Measurements from ENCODE around the gene CD40. TPM values are rescaled to one million over a fixed set of nuclear protein-coding genes. Genes with fewer than 3 reads are reported as not detected.

CD40 gene
- total RNA-seq, 2 experiments from 2014 or later: 34.7 to 64.2 TPM

GRCh38 chr20:46087161-46087560, 31.0 kb upstream of the CD40 start:
- Histone ChIP-seq H3K4me2 (ENCODE audit: low read length) (peak overlapping the region; percentile 93), H3K27ac (ENCODE audit: low read depth, low read length, poor library complexity, severe bottlenecking) (no peak overlapping the region), H4K20me1 (ENCODE audit: insufficient read depth, low read length) (peaks cover 54% of the 10 kb centered on the region), H2AFZ (ENCODE audit: low read length) (no peak overlapping the region), H3K9me2 (ENCODE audit: insufficient read depth, low read length) (no peaks in the 10 kb centered on the region), H3K79me2 (ENCODE audit: insufficient read depth, low read depth, low read length) (peaks cover 72% of the 10 kb centered on the region), H3K9me3 (ENCODE audit: low read length) (no peaks in the 10 kb centered on the region), H3K4me1 (ENCODE audit: insufficient read depth, low read length, poor library complexity, severe bottlenecking) (peaks cover 35% of the 10 kb centered on the region), H3K36me3 (ENCODE audit: insufficient read depth, low read length) (peaks cover 8% of the 10 kb centered on the region; the same call in 1 of the 2 replicates), H3K4me3 (ENCODE audit: low read depth, low read length, poor library complexity, severe bottlenecking) (no peak overlapping the region)
- TF ChIP-seq CTCF (conservative IDR thresholded peaks at IDR 0.05; ENCODE audit: low read length) (peak; percentile 78), EZH2phosphoT487 (IDR thresholded peaks at IDR 0.05; ENCODE audit: borderline replicate concordance, low read depth, low read length) (no peak)
- ChIA-PET CTCF (ENCODE audit: unreplicated experiment) (no interaction called here), POLR2A (interaction anchor here (0.7 kb wide), 2 partner anchors 78 to 1112 kb away, joined by 3 read pairs; no protein-coding TSS in a partner anchor)
- intact Hi-C loops (cut with micrococcal nuclease; ENCODE audit: unreplicated experiment): no loop called here
- peak; percentile 36 for DNase-seq (ENCODE audit: low spot score)
- no TSS peak for BruUV-seq (replicated peaks)

- H3K4me2 ChIP-seq (ENCODE audit: low read length): peak overlapping the region; percentile 93
- TF ChIP-seq CTCF (conservative IDR thresholded peaks at IDR 0.05; ENCODE audit: low read length) (peak; percentile 44; the same call in 1 of the 2 replicates), EZH2phosphoT487 (IDR thresholded peaks at IDR 0.05; ENCODE audit: borderline replicate concordance, low read depth, low read length) (no peak)
- peak overlapping the region; percentile 81 for H3K4me3 ChIP-seq (ENCODE audit: low read depth, low read length, poor library complexity, severe bottlenecking)
- POLR2A ChIA-PET: interaction anchor here (0.7 kb wide), 1 partner anchor 246 kb away, joined by 3 read pairs; no protein-coding TSS in a partner anchor
- DNase-seq (ENCODE audit: low spot score): peak; percentile 61
- peak overlapping the region; percentile 60 for H3K27ac ChIP-seq (ENCODE audit: low read depth, low read length, poor library complexity, severe bottlenecking)
- peaks cover 41% of the 10 kb centered on the region for H4K20me1 ChIP-seq (ENCODE audit: insufficient read depth, low read length)
- peaks cover 58% of the 10 kb centered on the region for H3K79me2 ChIP-seq (ENCODE audit: insufficient read depth, low read depth, low read length)
- H3K9me3 ChIP-seq (ENCODE audit: low read length): no peaks in the 10 kb centered on the region
- no peak overlapping the region; the same call in 1 of the 2 replicates for H2AFZ ChIP-seq (ENCODE audit: low read length)
- intact Hi-C loops (cut with micrococcal nuclease; ENCODE audit: unreplicated experiment): loop anchor here (1.0 to 2.0 kb wide), 3 partner anchors 30 to 116 kb away; partner anchors contain the start of genes CD40 and ZNF335
- H3K36me3 ChIP-seq (ENCODE audit: insufficient read depth, low read length): peaks cover 8% of the 10 kb centered on the region; the same call in 1 of the 2 replicates
- no TSS peak for BruUV-seq (replicated peaks)
- CTCF ChIA-PET (ENCODE audit: unreplicated experiment): no interaction called here
- peaks cover 35% of the 10 kb centered on the region for H3K4me1 ChIP-seq (ENCODE audit: insufficient read depth, low read length, poor library complexity, severe bottlenecking)
- H3K9me2 ChIP-seq (ENCODE audit: insufficient read depth, low read length): no peaks in the 10 kb centered on the region
Observed at GRCh38 chr20:46088409-46089166, 29.5 kb upstream of the CD40 start.

- peaks cover 53% of the 10 kb centered on the region for H3K79me2 ChIP-seq (ENCODE audit: insufficient read depth, low read depth, low read length)
- peak overlapping the region; percentile 60 for H3K27ac ChIP-seq (ENCODE audit: low read depth, low read length, poor library complexity, severe bottlenecking)
- peaks cover 35% of the 10 kb centered on the region for H3K4me1 ChIP-seq (ENCODE audit: insufficient read depth, low read length, poor library complexity, severe bottlenecking)
- intact Hi-C loops (cut with micrococcal nuclease; ENCODE audit: unreplicated experiment): loop anchor here (1.0 to 2.0 kb wide), 3 partner anchors 30 to 117 kb away; partner anchors contain the start of genes CD40 and ZNF335
- no peak for DNase-seq (ENCODE audit: low spot score)
- no TSS peak for BruUV-seq (replicated peaks)
- no peak overlapping the region; the same call in 1 of the 2 replicates for H2AFZ ChIP-seq (ENCODE audit: low read length)
- no peak for TF ChIP-seq CTCF (conservative IDR thresholded peaks at IDR 0.05; ENCODE audit: low read length)
- no peak for TF ChIP-seq EZH2phosphoT487 (IDR thresholded peaks at IDR 0.05; ENCODE audit: borderline replicate concordance, low read depth, low read length)
- H3K4me2 ChIP-seq (ENCODE audit: low read length): peak overlapping the region; percentile 93
- ChIA-PET CTCF (ENCODE audit: unreplicated experiment) (no interaction called here), POLR2A (no interaction called here)
- peaks cover 8% of the 10 kb centered on the region; the same call in 1 of the 2 replicates for H3K36me3 ChIP-seq (ENCODE audit: insufficient read depth, low read length)
- no peaks in the 10 kb centered on the region for H3K9me3 ChIP-seq (ENCODE audit: low read length)
- H3K4me3 ChIP-seq (ENCODE audit: low read depth, low read length, poor library complexity, severe bottlenecking): peak overlapping the region; percentile 81
- H4K20me1 ChIP-seq (ENCODE audit: insufficient read depth, low read length): peaks cover 39% of the 10 kb centered on the region
- no peaks in the 10 kb centered on the region for H3K9me2 ChIP-seq (ENCODE audit: insufficient read depth, low read length)
Observed at GRCh38 chr20:46089167-46089416, 29.0 kb upstream of the CD40 start.
